Activated naive CD4-positive, alpha-beta T cell treated with anti-CD3 and anti-CD28 coated beads, Interleukin-2, amount 50 U/mL, for 24 hours (primary cell): ENCODE data around the gene FRZB.
"Not testable (repeated sequence)": the region's sequence is repeated elsewhere in the genome, so short reads cannot be mapped to it uniquely, and the experiment has no call there.

ENCODE experiments used
- H3K27ac Mint-ChIP-seq: one replicate; pipeline ENCODE4 v1.8.0; 2021; ENCODE audit warnings: mild to moderate bottlenecking, mixed read lengths
- H3K27me3 Mint-ChIP-seq: one replicate; pipeline ENCODE4 v1.8.0; 2021; ENCODE audit warnings: mixed read lengths
- H3K36me3 Mint-ChIP-seq: one replicate; pipeline ENCODE4 v1.8.0; 2021; ENCODE audit warnings: mixed read lengths
- H3K4me1 Mint-ChIP-seq: one replicate; pipeline ENCODE4 v1.8.0; 2021; ENCODE audit warnings: mixed read lengths
- H3K4me3 Mint-ChIP-seq: one replicate; pipeline ENCODE4 v1.8.0; 2021; ENCODE audit warnings: mild to moderate bottlenecking, mixed read lengths
- H3K9me3 Mint-ChIP-seq: one replicate; pipeline ENCODE4 v1.8.0; 2021; ENCODE audit warnings: mixed read lengths

FRZB gene

DNA sequence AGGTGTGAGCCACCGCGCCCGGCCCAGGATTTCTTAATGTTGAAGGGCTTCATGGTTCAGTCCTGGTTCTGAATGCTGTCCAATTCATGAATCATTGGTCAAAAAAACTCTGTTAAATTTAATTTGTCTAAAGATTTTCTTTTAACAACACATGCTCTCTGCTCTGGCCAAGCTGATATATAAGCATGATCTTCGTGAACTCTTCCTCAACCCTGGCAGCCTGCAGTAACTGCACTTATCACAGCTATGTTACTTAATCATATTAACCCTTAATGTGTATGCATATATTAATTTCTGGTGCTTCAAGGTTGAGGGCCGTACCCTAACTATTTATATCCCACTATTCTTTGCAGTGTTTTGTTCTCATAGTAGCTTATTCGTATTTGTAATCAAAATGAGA lies 29.4 kb upstream of the FRZB start:
- Mint-ChIP-seq H3K27me3 (peaks cover 3% of the 10 kb centered on the region), H3K9me3 (no peaks in the 10 kb centered on the region), H3K36me3 (no peaks in the 10 kb centered on the region), H3K4me3 (no peak overlapping the region), H3K27ac (no peak overlapping the region), H3K4me1 (no peaks in the 10 kb centered on the region)

DNA sequence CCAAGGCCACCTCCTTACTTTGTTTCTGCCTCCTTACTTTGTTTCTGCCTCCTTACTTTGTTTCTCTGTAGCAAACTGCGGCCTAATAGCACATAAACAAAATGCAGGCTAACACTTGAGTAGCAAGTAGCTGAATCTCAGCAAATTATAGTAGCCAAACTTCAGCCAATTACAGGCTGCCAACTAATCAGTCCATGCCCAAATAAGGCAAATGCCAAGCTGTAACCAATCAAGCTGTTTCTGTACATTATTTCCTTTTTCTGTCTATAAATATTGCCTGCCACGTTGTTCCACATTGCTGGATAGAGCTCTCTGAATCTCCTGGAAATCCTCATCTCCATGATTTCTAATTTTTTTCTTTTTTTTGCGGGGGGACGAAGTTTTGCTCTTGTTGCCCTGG lies 28.7 kb upstream of the FRZB start:
- Mint-ChIP-seq H3K36me3 (no peaks in the 10 kb centered on the region), H3K27me3 (peaks cover 3% of the 10 kb centered on the region), H3K4me1 (no peaks in the 10 kb centered on the region), H3K9me3 (no peaks in the 10 kb centered on the region), H3K27ac (no peak overlapping the region), H3K4me3 (no peak overlapping the region)

DNA sequence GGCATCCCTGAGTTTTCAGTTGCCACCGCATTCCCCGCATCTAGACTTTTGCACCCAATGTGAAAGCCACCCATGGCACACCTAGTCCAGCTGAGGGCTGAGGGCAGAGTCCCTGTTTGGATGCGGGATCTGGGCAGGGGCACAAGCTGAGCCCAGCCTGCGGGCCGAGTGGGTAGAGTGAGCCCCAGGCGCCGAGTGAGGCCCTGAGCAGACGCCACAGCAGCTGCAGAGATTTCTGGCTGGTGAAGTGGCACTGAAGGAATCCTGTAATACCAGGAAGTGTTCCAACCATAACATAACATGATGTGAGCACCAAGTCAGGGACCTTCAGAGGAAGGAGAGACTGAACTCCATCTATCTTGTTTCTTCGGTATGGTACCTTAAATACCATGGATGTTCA lies 27.7 kb upstream of the FRZB start:
- no peaks in the 10 kb centered on the region for H3K36me3 Mint-ChIP-seq
- H3K9me3 Mint-ChIP-seq = no peaks in the 10 kb centered on the region
- peaks cover 3% of the 10 kb centered on the region for H3K27me3 Mint-ChIP-seq
- H3K4me1 Mint-ChIP-seq = no peaks in the 10 kb centered on the region
- no peak overlapping the region for H3K27ac Mint-ChIP-seq
- H3K4me3 Mint-ChIP-seq = no peak overlapping the region

DNA sequence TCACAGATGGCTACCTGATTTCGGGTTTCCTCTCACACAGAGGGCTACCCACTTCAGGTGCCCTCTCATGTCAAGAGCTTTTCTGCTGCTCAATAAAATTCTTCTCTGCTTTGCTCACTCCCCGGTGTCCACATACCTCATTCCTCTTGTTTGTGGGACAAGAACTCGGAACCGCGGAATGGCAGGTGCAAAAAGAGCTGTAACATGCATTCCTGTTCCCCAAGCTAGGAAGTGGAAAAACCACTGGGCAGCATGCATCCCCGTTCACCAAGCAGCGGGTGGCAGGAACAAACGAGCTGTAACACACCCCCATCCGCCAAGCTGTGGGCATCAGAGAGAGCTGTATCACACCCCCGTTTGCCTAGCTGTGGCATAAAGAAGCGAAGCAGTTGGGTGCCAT lies 27.2 kb upstream of the FRZB start:
- H3K9me3 Mint-ChIP-seq = no peaks in the 10 kb centered on the region
- no peak overlapping the region for H3K4me3 Mint-ChIP-seq
- no peak overlapping the region for H3K27ac Mint-ChIP-seq
- H3K27me3 Mint-ChIP-seq = peaks cover 3% of the 10 kb centered on the region
- no peaks in the 10 kb centered on the region for H3K4me1 Mint-ChIP-seq
- H3K36me3 Mint-ChIP-seq = no peaks in the 10 kb centered on the region

DNA sequence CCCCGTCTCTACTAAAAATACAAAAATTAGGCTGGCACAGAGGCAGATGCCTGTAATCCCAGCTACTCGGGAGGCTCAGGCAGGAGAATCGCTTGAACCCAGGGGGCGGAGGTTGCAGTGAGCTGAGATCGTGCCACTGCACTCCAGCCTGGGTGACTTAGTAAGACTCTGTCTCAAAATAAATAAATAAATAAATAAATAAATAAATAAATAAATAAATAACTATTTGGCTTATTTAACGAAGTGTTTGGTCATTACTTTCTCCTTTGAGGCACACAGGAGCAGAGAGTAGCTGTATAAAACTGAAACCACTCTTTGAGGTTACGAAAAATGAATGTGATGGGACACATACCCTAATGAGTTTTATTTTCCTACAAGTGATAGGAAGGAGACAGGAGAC lies 26.6 kb upstream of the FRZB start:
- H3K27me3 Mint-ChIP-seq, H3K4me1 Mint-ChIP-seq, H3K4me3 Mint-ChIP-seq, H3K27ac Mint-ChIP-seq, H3K36me3 Mint-ChIP-seq, H3K9me3 Mint-ChIP-seq: not testable (repeated sequence)

DNA sequence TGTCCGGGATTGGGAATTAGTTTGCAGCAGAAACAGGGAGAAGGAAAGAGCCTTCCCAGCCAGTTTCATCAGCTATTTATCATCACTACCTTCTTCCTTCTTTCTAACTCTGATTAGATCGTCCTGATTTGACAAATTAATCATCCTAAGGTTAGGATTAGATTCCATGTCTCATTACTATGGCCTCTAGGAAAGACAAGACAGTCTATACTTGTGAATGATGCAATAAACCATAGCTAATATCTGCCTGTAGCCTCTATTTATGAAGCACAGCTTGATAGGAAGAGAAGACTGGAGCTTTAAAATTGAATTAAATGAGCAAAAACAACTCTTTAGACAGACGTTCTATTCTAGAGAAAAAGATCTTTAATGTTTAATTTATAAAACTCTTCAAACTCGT lies 25.2 kb upstream of the FRZB start:
- H3K4me1 Mint-ChIP-seq = no peaks in the 10 kb centered on the region
- no peaks in the 10 kb centered on the region for H3K36me3 Mint-ChIP-seq
- H3K4me3 Mint-ChIP-seq = no peak overlapping the region
- H3K27ac Mint-ChIP-seq = no peak overlapping the region
- no peaks in the 10 kb centered on the region for H3K9me3 Mint-ChIP-seq
- peaks cover 3% of the 10 kb centered on the region for H3K27me3 Mint-ChIP-seq

DNA sequence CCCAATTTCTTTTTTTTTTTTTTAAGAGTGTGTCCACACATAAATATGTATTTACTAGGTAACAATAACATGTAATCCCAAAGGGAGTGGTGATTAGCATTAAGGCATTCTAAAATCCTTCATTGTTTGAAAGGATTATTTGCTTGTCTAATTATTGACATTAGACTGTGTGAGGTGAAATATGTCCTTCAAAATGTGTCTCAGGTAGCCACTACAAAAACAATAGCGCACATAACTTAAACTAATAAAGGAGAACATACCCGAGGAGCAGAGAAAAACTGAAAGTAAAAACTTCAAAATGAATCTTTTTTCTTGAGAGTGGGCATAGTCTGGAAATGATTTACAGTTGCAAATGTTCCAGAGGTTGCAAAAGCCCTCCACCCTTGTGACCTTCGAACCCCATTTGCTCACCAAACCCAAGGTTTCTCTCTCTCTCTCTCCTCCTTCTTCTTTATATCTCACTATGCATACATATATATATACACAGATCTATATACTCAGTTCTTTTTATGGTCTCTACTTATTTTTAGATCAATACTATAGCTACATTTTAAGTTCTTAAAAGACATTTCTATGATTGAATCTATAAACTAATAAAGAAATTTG lies 24.4 kb upstream of the FRZB start:
- no peak overlapping the region for H3K4me3 Mint-ChIP-seq
- no peaks in the 10 kb centered on the region for H3K4me1 Mint-ChIP-seq
- H3K36me3 Mint-ChIP-seq = no peaks in the 10 kb centered on the region
- H3K27ac Mint-ChIP-seq = peak overlapping the region; percentile 77
- no peaks in the 10 kb centered on the region for H3K9me3 Mint-ChIP-seq
- H3K27me3 Mint-ChIP-seq = peaks cover 3% of the 10 kb centered on the region

DNA sequence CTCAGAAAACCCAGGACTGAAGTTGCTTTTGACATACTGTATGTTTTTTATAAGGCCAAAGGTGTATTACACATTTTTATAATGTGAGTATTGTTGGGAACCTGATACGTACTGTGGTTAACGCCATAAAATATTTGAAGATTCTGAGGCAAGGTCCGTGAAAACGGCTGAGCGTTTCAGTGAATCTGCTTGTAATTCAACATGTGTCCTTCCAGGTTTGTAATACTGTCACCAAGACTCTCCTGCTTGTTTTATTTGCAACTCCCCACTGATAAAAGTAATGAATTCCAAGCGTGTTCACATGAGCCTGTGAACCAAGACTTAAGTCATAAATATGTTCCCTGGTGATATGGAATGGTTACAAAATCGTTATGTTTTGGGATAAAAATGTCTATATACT lies 23.9 kb upstream of the FRZB start:
- Mint-ChIP-seq H3K9me3 (no peaks in the 10 kb centered on the region), H3K36me3 (no peaks in the 10 kb centered on the region), H3K4me1 (no peaks in the 10 kb centered on the region), H3K27me3 (peaks cover 3% of the 10 kb centered on the region), H3K4me3 (no peak overlapping the region), H3K27ac (no peak overlapping the region)

DNA sequence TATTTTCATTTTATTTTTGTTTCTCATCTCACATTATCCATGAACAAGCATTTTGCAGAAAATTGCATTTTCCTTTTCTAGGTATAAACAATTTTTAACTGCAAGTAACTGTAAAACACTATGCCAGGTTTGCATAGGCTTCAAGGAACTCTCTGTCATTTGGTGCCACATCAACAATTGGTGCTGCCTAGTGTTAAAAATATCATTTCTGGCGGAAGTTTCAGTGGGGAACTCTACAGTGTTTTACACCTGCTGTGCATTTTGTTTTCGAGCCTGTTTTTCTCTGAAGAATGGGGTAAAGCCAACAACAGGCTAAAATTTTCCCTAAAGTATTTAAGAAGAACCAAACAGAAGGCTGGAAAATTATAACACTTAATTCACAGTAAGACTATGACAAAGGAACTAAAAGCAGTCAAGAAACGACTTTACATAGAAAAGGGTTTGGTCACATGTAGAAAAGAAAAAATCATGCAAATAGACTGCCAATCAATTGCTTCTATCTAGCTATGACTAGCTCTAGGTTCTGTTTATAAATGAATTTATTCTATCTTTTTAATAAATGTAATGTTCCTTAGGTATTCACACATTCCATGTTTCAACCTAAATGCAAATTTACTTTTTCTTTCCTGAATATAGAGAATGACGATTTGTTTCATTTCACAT lies 21.4 kb upstream of the FRZB start:
- Mint-ChIP-seq H3K27me3 (no peaks in the 10 kb centered on the region), H3K27ac (no peak overlapping the region), H3K4me3 (no peak overlapping the region), H3K9me3 (no peaks in the 10 kb centered on the region), H3K36me3 (no peaks in the 10 kb centered on the region), H3K4me1 (no peaks in the 10 kb centered on the region)

DNA sequence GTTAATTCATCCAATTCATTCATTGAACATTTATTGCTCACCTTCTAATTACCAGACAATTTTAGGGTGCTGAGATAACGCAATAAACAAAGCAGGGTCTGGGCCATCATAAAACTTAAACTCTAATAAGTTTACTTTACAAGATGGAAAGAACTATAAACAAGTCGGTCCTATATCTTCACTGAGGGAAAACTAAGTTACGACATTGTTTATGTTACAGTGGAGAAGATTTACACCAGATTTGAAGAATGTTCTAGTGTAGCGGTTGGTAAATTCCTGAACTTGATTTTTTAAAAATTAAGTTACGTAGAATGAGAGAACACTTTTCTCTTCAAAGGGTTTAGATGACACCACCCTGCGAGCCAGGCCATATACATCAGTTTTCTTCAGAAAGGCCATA lies 20.7 kb upstream of the FRZB start:
- Mint-ChIP-seq H3K36me3 (no peaks in the 10 kb centered on the region), H3K4me1 (no peaks in the 10 kb centered on the region), H3K27ac (no peak overlapping the region), H3K9me3 (no peaks in the 10 kb centered on the region), H3K4me3 (no peak overlapping the region), H3K27me3 (no peaks in the 10 kb centered on the region)

DNA sequence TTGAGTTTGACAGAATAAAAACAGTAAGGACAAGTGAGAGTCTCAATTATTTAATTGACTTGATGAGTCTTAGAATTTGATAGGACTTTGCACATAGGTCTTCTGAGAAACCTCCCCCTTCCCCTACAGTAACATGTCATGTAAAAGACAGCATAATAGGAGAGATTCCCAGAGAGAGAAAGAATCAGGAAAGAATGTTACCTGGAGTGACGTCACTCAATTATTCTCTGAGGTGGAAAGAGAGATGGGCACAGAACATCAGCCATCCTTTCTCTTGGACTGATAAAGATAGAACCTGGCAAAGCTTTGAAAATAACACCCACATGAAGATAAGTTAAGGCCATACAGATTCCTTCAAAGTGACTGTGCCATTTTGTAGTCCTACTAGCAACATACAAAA lies 19.3 kb upstream of the FRZB start:
- no peaks in the 10 kb centered on the region for H3K9me3 Mint-ChIP-seq
- H3K4me3 Mint-ChIP-seq = no peak overlapping the region
- no peaks in the 10 kb centered on the region for H3K4me1 Mint-ChIP-seq
- H3K36me3 Mint-ChIP-seq = no peaks in the 10 kb centered on the region
- no peak overlapping the region for H3K27ac Mint-ChIP-seq
- H3K27me3 Mint-ChIP-seq = no peaks in the 10 kb centered on the region

DNA sequence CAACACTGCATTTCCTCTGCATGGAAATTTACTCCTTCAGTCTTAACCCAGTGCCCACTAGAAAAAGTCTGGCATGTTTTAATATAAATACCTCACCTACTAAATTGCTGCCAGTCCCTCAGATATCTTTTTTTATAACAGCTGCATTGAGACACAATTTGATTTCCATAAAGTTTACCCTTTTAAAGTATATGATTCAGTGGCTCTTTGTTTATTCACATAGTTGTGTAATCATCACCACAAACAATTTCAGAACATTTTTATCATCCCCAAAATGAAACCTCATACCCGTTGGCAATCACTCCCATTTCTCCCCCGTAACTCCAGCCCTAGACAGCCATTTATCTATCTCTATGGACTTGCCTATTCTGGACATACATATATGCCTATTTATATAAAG lies 17.0 kb upstream of the FRZB start:
- H3K36me3 Mint-ChIP-seq = no peaks in the 10 kb centered on the region
- H3K4me1 Mint-ChIP-seq = no peaks in the 10 kb centered on the region
- no peaks in the 10 kb centered on the region for H3K27me3 Mint-ChIP-seq
- no peak overlapping the region for H3K27ac Mint-ChIP-seq
- H3K9me3 Mint-ChIP-seq = peaks cover 4% of the 10 kb centered on the region
- no peak overlapping the region for H3K4me3 Mint-ChIP-seq

DNA sequence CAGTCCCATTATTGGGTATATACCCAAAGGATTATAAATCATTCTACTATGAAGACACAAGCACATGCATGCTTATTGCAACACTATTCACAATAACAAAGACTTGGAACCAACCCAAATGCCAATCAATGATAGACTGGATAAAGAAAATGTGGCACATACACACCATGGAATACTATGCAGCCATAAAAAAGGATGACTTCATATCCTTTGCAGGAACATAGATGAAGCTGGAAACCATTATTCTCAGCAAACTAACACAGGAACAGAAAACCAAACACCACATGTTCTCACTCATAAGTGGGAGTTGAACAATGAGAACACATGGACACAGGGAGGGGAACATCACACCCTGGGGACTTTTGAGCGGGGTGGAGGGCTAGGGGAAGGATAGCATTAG lies 13.7 kb upstream of the FRZB start:
- H3K27me3 Mint-ChIP-seq, H3K4me1 Mint-ChIP-seq, H3K9me3 Mint-ChIP-seq, H3K27ac Mint-ChIP-seq, H3K36me3 Mint-ChIP-seq, H3K4me3 Mint-ChIP-seq: not testable (repeated sequence)

DNA sequence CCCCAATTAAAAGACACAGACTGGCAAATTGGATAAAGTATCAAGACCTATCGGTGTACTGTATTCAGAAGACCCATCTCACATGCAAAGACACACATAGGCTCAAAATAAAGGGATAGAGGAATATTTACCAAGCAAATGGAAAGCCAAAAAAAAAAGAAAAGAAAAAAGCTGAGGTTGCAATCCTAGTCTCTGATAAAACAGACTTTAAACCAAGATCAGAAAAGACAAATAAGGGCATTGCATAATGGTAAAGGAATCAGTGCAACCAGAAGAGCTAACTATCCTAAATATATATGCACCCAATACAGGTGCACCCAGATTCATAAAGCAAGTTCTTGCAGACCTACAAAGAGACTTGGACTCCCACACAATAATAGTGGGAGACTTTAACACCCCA lies 10.2 kb upstream of the FRZB start:
- not testable (repeated sequence) for H3K4me3 Mint-ChIP-seq, H3K36me3 Mint-ChIP-seq, H3K9me3 Mint-ChIP-seq, H3K27ac Mint-ChIP-seq, H3K4me1 Mint-ChIP-seq, H3K27me3 Mint-ChIP-seq

DNA sequence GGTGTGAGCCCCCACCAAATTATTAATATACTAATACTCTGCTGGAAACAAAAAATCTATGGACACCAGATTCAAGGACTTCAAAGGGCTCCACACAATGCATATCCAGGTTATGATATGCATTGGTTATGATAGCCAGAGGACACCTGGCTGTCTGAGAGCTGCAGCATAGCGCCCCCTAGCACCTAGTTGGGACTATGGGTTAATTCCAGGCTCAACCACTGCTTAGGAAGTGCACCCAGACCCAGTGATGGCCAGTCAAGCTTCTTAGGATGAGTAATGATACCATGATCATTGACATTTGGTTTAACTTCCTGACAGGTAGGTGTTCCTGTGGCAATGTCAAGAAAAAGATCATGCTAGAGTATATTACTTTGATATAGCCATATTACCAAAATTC lies 3.8 kb upstream of the FRZB start:
- Mint-ChIP-seq H3K4me3 (no peak overlapping the region), H3K27ac (no peak overlapping the region), H3K27me3 (peaks cover 36% of the 10 kb centered on the region), H3K4me1 (peaks cover 19% of the 10 kb centered on the region), H3K36me3 (no peaks in the 10 kb centered on the region), H3K9me3 (no peaks in the 10 kb centered on the region)

DNA sequence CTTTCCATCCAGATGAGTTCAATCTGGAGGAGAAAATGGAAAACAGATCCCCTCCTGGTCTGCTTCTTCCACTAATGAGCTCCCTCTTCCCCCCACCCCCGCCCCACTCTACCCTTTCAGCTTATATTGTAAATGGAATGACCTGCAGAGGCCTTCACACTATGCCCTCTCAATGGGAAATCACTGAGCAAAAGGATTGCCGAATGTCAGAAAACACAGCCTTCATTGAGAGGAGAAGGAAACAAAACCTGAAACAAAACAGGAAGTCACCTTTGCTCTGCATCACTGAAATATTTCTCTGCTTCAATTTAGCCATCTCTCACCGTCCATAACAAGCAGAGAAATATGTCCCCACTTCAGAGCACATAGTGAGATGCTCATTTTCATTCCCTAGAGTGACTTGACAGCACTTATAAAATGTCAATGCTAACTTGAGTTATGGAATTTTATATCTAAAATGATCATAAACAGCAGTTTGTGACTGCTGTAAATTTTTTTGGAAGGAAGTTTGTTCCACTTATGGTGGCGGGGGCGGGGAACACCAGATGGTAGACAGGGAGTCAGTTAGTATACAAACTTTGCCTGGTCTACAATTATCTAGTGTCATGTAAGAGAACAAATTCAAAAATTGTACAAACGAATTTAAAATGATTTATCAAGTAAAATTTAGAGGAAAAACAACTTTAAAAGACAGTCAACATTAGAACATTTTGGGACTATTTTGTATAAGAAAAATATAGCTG lies 1.8 kb upstream of the FRZB start:
- Mint-ChIP-seq H3K27me3 (peaks cover 47% of the 10 kb centered on the region), H3K27ac (no peak overlapping the region), H3K9me3 (no peaks in the 10 kb centered on the region), H3K4me1 (peaks cover 19% of the 10 kb centered on the region), H3K36me3 (no peaks in the 10 kb centered on the region), H3K4me3 (no peak overlapping the region)
